ENCODE results near the gene ATG14.

DNA sequence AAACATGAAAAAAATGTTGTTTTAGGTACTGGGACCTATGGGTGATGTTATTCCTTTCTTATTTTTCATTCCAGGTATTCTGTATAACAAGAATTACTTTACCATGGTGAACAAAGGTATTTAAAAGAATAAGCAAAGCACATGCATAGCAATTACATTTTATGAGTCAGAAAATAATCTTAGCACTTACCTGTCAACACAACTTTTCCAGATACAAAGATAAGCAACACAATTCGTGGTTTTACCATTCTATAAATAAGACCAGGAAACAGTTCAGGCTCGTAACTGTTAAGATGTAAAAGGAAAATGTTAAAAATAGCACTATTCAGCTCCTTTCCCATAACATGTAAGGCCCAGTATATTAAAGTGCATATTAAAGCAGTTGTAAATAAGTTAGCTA, 12.3 kb upstream of the ATG14 start:
- TF ChIP-seq, protein P1, sequence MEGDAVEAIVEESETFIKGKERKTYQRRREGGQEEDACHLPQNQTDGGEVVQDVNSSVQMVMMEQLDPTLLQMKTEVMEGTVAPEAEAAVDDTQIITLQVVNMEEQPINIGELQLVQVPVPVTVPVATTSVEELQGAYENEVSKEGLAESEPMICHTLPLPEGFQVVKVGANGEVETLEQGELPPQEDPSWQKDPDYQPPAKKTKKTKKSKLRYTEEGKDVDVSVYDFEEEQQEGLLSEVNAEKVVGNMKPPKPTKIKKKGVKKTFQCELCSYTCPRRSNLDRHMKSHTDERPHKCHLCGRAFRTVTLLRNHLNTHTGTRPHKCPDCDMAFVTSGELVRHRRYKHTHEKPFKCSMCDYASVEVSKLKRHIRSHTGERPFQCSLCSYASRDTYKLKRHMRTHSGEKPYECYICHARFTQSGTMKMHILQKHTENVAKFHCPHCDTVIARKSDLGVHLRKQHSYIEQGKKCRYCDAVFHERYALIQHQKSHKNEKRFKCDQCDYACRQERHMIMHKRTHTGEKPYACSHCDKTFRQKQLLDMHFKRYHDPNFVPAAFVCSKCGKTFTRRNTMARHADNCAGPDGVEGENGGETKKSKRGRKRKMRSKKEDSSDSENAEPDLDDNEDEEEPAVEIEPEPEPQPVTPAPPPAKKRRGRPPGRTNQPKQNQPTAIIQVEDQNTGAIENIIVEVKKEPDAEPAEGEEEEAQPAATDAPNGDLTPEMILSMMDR (conservative IDR thresholded peaks at IDR 0.05; ENCODE audit: low read length) = no peak
- no peak for TF ChIP-seq EZH2phosphoT487 (IDR thresholded peaks at IDR 0.05; ENCODE audit: borderline replicate concordance)
